Measurements from ENCODE around the gene HRK.

HRK gene

DNA sequence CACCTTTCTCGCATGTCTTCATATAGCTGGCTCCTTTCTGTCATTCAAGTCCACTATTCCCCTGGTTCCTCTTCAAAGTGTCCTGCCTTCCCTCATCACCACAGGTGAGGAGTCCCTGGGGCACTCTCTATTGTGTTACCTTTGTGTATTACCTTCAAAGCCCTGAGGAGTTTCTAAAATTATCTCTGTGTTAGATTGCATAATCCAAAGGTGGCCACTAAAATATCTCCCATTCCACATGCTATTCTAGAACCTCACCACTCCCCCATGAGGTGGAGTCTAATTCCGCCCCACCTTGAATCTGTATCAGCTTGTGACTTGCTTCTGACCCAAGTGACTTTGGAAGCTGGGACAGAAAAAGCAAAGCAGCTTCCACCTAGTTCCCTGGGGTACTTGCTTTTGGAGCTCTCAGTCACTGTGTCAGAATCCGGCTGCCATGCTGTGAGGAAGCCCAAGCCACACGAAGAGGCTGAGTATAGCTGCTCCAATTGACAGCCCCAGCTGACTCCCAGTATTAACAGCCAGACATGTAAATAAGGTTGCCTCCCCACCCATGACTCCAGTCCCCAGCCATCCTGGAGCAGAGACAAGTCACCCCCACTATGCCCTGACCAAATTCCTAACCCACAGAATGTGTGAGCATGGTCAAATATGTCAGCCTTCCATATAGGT is 6.8 kb downstream of the HRK start:
- in situ Hi-C loops (cut with MboI; ENCODE audit: low sequenced_read_pairs), result no loop called here

DNA sequence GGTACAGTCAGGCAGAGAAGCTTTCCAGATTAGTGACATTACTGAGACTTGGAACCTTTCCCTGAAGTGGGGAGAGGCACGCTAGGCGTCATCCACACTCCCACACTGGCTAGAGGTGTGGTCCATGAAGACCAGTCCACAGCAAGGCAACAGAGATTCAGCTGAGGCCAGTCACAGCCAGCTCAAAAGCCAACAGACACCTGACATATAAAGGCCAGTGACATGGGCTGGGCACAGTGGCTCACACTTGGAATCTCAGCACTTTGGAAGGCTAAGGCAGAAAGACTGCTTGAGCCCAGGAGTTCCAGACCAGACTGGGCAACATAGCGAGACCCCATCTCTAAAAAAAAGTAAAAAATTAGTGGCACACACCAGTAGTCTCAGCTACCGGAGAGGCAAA is 10.9 kb downstream of the HRK start:
- in situ Hi-C loops (cut with MboI; ENCODE audit: low sequenced_read_pairs), result no loop called here

DNA sequence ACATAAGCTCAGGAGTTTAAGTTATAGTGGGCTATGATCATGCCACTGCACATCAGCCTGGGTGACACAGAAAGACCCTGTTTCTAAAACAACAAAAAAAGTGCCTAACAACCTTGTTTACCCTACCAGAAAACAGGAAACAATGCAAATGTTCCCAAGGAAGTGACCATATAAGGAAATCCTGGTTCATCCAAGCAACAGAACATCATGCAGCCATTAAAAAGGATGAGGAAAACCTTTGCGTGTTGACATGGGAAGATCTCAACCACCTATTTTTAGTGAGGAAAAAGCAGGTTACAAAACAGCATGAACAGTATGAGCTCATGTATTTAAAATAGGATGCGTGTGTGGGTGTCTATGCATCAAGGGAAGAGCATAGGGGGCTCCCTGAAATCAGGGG is 13.7 kb downstream of the HRK start:
- in situ Hi-C loops (cut with MboI; ENCODE audit: low sequenced_read_pairs), result no loop called here

DNA sequence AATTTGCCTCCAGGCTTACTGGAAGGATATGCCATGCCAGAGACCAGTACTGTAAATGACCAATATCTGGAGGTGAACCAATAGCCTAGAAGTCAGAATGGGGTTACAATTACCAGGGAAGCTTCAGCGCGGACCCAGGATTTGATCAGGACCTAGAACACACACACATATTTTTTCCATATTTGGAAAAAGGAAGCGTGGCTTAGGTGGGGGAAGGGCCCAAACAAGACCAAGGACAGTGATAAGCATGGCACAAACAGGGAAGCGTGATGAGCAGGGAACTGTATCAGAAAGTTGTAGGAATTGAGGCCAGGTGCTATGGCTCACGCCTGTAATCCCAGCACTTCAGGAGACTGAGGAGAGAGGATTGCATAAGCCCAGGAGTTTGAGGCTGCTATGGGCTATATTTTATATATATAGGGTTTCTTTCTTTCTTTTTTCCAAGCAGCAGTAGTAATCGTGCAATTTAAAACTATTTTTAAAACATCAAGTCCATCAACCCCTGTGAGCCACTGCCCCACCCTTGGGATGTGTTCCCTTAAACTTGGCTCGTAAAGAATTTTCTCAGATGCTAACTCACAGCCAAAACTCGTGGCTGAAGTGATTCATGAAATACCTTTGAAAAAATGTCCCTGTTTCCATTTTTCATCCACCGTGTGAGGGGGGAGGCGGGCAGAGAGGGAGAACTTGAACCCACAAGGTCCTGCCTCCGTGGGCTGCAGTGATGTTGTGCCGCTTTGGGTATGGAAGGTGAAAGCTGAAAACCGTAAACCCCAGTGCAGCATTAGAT is 16.7 kb downstream of the HRK start:
- in situ Hi-C loops (cut with MboI; ENCODE audit: low sequenced_read_pairs), result no loop called here

DNA sequence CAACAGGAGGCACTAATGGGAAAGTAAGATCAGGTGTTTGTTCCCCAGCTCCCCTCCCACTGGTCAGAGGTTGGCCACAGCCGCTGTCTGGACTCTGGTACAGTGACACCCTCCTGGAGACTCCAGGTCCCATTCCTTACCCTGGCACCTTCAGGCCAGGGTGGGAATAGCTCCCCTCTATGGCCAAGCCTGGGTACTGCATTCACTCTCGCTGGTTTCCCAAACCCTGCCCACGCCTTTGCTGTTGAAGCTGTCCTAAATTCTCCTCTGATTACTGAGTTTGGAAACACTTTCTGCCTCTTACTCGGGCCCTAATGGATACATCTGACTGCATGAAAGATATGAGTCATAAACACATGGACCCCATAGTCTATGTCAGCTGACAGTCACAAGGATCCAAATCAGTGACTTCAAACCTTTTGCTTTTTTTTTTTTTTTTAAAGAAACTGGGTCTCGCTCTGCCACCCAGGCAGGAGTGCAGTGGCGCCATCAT is 17.9 kb downstream of the HRK start:
- in situ Hi-C loops (cut with MboI; ENCODE audit: low sequenced_read_pairs), result no loop called here

DNA sequence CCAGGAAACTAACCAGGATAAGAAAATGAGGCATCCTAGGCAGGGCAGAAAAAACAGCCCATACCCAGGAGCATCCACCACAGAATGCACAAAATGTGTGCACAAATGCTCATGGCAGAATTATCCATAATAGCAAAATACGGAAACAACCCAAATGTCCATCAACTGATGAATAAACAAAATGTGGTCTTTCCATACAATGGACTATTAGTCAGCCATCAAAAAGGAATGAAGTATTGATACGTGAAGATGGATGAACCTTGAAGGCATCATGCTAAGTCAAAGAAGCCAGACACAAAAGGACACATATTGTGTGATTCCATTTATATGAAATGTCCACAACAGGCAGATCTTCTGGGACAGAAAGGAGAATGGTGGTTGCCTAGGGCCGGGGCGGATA is 19.1 kb downstream of the HRK start:
- in situ Hi-C loops (cut with MboI; ENCODE audit: low sequenced_read_pairs), result no loop called here

DNA sequence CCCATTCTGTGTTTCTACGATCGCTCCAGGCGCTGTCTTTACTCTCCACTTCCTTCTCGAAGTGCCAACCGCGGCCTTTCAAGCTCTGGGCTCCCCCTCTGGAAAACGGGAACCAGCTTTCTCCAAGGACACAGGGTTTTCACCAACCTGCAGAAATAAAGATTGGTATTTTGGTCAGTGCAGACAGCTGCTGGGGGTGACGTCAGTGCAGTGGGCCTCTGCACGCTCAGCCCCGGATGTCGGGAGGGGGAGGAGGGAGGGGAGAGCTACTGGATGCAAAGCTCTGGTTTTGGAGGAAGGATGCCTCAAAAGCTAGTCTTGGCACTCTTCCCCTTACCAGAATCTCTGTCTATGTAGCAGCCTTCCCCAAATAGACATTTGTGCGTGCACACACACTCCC is 19.9 kb downstream of the HRK start:
- in situ Hi-C loops (cut with MboI; ENCODE audit: low sequenced_read_pairs), result no loop called here

DNA sequence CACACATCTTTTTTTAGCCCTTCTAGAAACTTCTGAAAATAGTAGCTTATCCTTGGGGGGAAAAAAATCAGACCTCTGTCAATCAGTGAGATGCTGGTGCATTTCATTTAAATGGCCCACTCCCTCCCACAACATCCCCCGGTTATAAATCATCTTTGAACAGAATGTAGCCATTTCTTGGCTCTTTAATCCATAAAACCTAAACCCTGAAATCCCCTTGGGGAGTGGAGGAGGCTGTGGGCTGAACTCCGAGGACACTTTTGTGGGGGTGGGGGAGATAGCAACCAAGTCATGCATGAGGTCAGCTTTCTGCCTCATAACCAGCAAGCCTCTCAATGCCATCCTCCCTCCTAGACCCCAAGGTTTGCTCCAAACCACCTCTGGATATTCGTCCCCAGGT is 21.0 kb downstream of the HRK start:
- in situ Hi-C loops (cut with MboI; ENCODE audit: low sequenced_read_pairs), result no loop called here

DNA sequence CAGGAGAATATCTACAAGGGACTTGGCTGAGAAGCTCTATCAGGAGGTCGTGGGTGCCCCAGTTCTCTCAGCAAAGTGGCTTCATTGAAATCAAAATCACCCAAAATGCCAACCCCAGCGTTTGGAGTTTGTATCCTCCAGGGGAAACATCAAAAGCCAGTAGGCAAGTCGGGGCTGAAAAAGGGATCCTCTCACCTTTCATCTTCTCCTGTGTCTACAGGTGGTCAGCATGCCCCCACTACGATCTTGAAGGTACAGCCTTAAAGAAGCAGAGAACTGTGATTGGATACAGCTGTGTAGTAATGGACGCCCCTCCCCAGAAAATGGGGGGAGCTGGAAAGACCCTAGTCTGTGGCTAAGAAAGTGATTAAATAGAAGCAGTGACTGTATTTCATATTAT is 22.2 kb downstream of the HRK start:
- in situ Hi-C loops (cut with MboI; ENCODE audit: low sequenced_read_pairs), result no loop called here

DNA sequence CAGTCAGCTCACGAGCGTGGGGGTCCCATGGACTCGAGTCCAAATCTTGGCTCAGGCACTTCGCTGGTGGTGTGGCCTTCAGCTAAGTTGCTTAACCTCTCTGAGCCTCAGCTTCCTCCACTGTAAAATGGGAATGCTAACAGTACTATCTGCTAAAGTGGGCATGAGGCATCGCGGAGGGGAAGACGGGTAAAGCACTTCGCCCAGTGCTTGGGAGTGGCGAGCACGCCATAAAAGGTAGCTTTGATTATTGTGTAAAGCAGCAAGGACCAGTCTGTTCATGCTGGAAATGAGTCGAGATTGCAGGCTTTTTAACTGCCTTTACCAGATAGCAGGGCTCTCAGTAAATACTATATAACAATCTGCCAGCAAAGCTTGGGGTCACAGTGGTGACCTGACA is 24.5 kb downstream of the HRK start:
- in situ Hi-C loops (cut with MboI; ENCODE audit: low sequenced_read_pairs), result no loop called here

DNA sequence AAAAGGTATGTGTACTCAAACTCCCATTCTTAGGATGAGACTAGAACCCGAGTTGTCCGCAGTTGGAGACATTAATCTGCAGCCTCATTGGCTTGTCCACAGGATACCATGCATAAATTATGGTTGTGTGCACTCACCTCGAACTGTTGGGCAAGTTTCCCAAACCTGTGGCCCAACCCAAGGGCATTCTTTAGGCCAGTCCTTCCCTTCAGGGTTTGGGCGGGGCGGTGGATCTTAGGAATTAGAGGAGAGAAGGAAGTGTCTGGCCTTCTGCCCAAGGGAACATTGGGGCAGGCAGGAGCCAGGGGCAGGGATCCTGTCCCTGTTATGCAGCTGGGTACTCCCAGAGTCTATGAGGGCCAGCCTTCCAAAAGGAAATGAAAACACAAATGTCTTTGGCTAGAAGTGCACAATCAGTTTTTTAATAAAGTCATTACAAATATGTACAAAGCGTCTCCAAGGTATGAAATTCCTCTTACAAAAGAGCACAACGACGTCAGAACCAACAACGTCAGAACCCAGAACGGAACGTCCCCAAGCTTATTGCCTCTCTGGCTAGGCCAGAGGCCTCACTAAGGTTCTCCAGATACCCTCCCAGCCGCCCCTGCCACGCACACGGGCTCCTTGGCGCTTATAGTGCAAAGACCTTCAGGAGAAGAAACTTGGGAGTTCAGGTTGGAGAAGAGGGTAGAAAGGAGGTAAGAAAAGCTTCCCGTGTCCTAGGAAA is 25.3 kb downstream of the HRK start:
- in situ Hi-C loops (cut with MboI; ENCODE audit: low sequenced_read_pairs), result no loop called here

DNA sequence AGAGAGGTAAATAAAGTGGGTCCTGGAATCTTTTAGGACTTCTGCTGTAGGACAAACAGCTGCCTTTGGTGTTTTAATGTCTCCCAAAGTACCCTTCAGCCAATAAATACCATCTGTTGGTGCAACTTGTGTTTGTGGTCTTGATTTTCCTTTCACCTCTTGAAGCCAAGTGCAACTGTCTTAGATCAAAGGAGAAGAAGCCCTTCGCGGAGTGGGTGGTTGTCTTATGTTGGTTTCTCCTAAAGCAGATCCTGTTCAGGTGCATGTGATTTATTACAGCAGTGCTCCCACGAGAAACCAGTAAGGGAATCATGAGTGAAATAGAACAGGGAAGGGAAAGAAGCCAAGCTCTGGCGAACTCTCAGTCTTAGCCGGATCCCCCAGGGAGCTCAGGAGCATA is 27.7 kb downstream of the HRK start:
- in situ Hi-C loops (cut with MboI; ENCODE audit: low sequenced_read_pairs), result no loop called here

DNA sequence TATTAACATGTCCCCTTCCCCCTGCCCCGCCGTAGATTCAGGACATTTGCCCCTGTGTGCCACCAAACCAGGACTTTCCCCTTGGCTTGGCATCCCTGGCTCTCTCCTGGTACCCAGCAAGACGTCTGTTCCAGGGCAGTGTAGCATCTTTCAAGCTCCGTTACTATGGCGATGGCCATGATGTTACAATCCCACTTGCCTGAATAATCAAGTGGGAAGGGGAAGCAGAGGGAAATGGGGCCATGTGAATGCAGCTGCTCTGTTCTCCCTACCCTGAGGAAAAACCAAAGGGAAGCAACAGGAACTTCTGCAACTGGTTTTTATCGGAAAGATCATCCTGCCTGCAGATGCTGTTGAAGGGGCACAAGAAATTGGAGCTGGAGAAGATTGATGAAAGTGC is 28.9 kb downstream of the HRK start:
- in situ Hi-C loops (cut with MboI; ENCODE audit: low sequenced_read_pairs), result no loop called here

DNA sequence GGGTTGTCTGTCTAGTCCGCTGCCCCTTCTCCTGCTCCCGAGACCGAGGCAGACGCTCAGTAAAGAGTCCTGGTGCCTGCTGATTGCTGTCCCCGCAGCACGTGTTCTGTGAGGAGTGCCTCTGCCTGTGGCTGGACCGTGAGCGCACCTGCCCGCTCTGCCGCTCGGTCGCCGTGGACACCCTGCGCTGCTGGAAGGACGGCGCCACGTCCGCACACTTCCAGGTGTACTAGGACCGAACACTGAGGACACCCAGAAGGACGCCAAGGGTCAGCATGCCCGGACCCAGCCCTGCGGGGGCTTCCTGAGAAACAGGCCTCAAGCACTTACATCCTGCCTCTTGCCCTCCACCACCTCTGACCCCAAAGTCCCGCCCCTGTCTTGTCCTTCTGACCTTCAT is 32.0 kb downstream of the HRK start:
- in situ Hi-C loops (cut with MboI; ENCODE audit: low sequenced_read_pairs), result no loop called here

DNA sequence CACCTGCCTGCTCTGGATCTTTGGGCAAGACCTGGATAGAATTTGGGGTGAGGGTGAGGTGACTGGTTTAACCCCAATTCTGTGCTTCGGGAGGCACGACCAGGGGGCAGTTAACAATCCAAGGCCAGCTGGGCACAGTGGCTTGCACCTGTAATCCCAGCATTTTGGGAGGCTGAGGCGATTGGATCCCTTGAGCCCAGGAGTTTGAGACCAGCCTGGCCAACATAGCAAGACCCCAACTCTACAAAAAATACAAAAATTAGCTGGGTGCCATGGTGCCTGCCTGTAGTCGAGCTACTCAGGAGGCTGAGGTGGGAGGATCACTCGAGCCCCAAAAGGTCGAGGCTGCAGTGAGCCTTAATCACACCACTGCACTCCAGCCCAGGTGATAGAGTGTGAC is 38.2 kb downstream of the HRK start:
- in situ Hi-C loops (cut with MboI; ENCODE audit: low sequenced_read_pairs), result no loop called here

DNA sequence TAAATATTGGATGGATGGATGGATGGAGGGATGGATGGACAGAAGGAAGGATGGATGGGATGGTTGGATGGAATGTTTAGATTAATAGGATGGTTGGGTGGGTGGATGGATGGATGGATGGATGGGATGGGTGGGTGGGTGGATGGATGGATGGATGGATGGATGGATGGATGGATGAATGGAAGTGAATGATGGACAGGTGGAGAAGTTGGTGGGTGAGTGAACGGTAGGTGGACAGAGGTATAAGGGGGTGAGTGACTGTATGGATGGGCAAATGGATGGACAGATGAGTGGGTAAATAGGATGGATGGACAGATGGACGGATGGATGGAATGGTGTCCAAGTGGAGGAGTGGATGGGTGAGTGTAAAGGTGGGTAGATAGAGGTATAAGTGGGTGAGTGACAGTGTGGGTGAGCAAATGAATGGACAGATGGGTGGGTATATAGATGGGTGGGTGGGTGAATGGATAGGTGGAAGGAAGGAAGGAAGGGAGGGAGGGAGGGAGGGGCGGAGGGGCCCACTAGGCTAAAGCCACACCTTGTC is 41.9 kb downstream of the HRK start:
- in situ Hi-C loops (cut with MboI; ENCODE audit: low sequenced_read_pairs), result no loop called here

DNA sequence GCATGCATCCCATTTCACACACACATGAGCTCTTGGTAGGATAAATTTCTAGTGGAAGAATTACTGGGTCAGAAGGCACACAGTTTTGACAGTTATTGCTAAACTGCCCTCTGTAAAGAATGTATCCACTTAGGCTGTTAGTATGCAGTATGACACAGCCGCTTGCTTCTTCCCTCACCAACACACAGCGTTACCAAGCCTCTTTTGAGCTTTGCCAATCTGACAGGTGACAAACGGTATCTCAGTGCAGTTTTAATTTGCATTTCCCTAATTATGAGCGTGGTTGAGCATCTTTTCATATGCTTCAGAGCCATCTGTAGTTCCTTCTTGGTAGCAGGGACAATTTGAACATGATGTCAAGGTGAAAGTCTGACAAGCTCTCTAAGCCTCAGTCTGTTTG is 42.9 kb downstream of the HRK start:
- in situ Hi-C loops (cut with MboI; ENCODE audit: low sequenced_read_pairs), result no loop called here

DNA sequence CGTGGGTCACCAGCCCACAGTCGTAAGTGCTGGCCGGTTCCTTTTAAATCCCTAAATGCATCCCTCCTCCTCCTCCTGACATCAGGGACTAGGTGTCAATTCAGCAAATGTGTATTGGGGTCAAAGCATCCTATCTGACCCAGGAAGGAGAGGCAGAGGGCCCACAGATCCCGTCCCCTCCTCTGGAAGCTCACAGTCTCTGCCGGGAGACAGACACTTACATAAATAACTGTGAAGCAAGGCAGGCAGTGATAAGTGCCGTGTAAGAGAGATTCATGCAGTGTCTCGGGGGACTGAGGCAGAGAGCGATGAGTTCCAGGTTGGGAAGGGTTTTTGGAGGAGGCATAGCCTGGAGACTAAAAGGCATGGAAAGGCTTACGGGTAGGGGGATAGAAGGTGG is 44.1 kb downstream of the HRK start:
- in situ Hi-C loops (cut with MboI; ENCODE audit: low sequenced_read_pairs), result no loop called here

DNA sequence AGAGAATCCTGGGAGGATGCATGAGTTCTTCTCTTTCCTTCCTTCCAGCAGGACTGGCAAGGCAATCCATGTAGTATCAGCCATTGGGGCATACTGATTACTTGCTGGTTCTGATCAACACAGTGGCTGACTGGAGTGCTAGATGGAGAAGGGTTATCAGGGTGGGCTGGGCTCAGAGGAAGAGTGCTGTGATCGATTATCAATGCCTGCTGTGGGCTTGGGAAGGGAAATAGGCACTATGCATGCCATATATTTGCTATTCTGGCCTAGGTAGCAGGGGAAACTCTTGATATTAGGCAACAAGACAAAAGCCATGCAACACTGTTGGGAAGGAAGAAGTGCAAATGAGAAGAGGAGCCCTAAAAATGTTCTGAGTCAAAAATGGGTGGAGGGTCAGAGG is 45.8 kb downstream of the HRK start:
- in situ Hi-C loops (cut with MboI; ENCODE audit: low sequenced_read_pairs), result no loop called here

DNA sequence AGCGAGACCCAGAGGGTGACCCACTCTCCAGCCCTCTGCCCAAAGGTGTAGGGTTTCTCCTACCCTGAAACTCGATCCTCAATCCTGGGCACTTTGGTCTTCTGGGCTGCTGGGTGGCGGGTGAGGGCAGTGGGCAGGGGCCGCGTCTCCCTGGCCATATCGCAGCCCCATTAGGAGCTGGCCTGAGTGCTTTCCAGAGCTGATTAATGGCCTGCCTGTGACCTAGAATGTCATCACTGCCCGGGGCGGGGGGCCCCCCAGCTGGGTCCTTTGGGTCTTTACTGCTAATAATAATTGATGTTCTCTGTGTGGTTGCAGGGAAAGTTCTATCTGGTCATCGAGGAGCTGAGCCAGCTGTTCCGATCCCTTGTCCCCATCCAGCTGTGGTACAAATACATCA is 47.8 kb downstream of the HRK start:
- in situ Hi-C loops (cut with MboI; ENCODE audit: low sequenced_read_pairs), result no loop called here

DNA sequence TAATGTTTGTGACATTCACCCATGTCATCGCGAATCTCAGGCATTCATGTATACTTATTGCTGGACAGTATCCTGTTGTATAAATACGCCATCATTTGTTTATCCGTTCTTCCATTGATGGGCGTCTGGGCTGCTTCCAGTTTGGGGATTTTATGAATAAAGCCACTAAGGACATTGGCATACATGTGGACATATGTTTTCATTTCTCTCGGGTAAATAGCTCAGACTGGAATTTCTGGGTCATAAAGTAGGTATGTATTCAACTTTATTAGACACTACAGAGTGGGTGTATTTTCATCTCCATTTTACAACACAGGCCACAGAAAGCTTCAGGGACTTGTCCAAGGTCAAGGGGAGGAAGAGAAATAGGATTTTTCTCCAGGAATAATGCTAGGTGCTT is 48.9 kb downstream of the HRK start:
- in situ Hi-C loops (cut with MboI; ENCODE audit: low sequenced_read_pairs), result no loop called here

DNA sequence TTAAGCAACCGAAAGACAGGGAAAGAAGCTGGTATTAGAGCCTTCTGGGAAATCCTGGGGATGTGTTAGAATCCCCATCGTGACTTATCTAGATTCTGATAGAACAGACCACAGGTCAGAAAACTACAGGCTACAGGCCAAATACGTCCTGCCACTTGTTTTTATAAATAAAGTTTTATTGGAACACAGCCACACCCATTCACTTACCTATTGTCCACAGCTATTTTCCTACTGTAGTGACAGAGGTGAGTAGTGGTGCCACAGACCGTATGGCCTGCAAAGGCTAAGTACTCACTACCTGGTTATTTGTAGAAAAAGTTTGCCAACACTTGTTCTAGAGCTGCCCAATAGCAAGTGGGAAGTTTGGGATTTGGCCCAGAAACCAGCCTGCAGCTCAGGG is 53.8 kb downstream of the HRK start:
- in situ Hi-C loops (cut with MboI; ENCODE audit: low sequenced_read_pairs), result no loop called here

Data from HL-60/S4 treated with phorbol 12-myristate 13-acetate at 8.2 ng/mL for 4 days and 3 days (cell line).